Small intestine (tissue), 7 donors: ENCODE measurements around the gene SEPTIN11. TPM values are rescaled to one million over a fixed set of nuclear protein-coding genes. Genes with fewer than 3 reads are reported as not detected.

ENCODE experiments used
- DNase-seq, 2 donors: peaks; one replicate each; pipeline versions ENCODE4 v3.0.0 to v3.0.0-alpha.2; 2013
- FAIRE-seq: peaks from 2 replicates; lab custom pipeline; 2012; peaks lifted over from hg19 to GRCh38; lab: Jason Lieb, UNC
- H3K27ac ChIP-seq, 3 donors: one replicate each; pipeline ENCODE4 v1.5.1; 2013; ENCODE audit warnings: low read length in 2 of 3, mild to moderate bottlenecking in 2 of 3, control low read depth in 1 of 3, inconsistent platforms in 1 of 3, low read depth in 1 of 3, moderate library complexity in 1 of 3
- H3K27me3 ChIP-seq, 3 donors: one replicate each; pipeline ENCODE4 v1.6.1; 2013; ENCODE audit warnings: low read length in 3 of 3, inconsistent platforms in 1 of 3; ENCODE audit not compliant: control insufficient read depth in 3 of 3, insufficient read depth in 3 of 3
- H3K36me3 ChIP-seq, 3 donors: one replicate each; pipeline ENCODE4 v1.6.1; 2013; ENCODE audit warnings: low read length in 3 of 3, inconsistent platforms in 1 of 3, low read depth in 1 of 3, mild to moderate bottlenecking in 1 of 3, moderate library complexity in 1 of 3; ENCODE audit not compliant: control insufficient read depth in 3 of 3, insufficient read depth in 2 of 3
- H3K4me1 ChIP-seq, 3 donors: one replicate each; pipeline ENCODE4 v1.6.1; 2013; ENCODE audit warnings: low read length in 2 of 3, inconsistent platforms in 1 of 3, low read depth in 1 of 3, mild to moderate bottlenecking in 1 of 3, moderate library complexity in 1 of 3; ENCODE audit not compliant: control insufficient read depth in 3 of 3, insufficient read depth in 2 of 3
- H3K4me3 ChIP-seq, 3 donors: one replicate each; pipeline ENCODE4 v1.5.1; 2013; ENCODE audit warnings: low read length in 3 of 3, control low read depth in 1 of 3, inconsistent platforms in 1 of 3, low read depth in 1 of 3, mild to moderate bottlenecking in 1 of 3, moderate library complexity in 1 of 3
- H3K9me3 ChIP-seq, 2 donors: one replicate each; pipeline ENCODE4 v1.6.1; 2013; ENCODE audit warnings: low read depth in 1 of 2, low read length in 1 of 2; ENCODE audit not compliant: control insufficient read depth in 2 of 2, insufficient read depth in 1 of 2
- WGBS, 3 donors: extraction: QIAGEN DNeasy Blood & Tissue Kit; methylation state at CpG; one replicate each; pipeline ENCODE4 v1.1.7; 2013; 5-methylcytosine and 5-hydroxymethylcytosine counted together
- polyA plus RNA-seq, 4 donors: library from polyadenylated mRNA; stranded (reverse) in 3 of 4; unstranded in 1 of 4; fragments of 200-250 nt in 3 of 4; fragments of 120-200 nt in 1 of 4; gene quantifications; one replicate each; pipeline versions ENCODE4 v1.2.1 to v1.2.3, GENCODE V29; 2013
- donor health status: healthy with polysubstance abuse.
- donor health status: control.
- donor health status: control.
- donor health status: Bipolar disorder and iron deficiency.
- donor health status: healthy.

SEPTIN11 gene
- polyA plus RNA-seq, 4 donors: 19.0 to 56.0 (median 27.1) TPM

GRCh38 chr4:76996445-76996844 is 46.9 kb downstream of the SEPTIN11 start:
- no peak overlapping the region for H3K4me3 ChIP-seq
- no peaks in the 10 kb centered on the region for H3K27me3 ChIP-seq
- no peak for DNase-seq
- whole genome bisulfite sequencing, 3 donors: 95 to 100% (median 98%) methylated on average over 2 of the region's 2 CpGs
- no peak overlapping the region for H3K27ac ChIP-seq
- no peak for FAIRE-seq
- H3K9me3 ChIP-seq: no peaks in the 10 kb centered on the region
- H3K4me1 ChIP-seq: peaks cover 0 to 4% (median 0%) of the 10 kb centered on the region in 3 donors
- peaks cover 5 to 21% (median 12%) of the 10 kb centered on the region in 3 donors for H3K36me3 ChIP-seq

GRCh38 chr4:76997077-76997476 is 47.5 kb downstream of the SEPTIN11 start:
- WGBS, 3 donors: 83 to 100% (median 95%) methylated on average over 1 of the region's 1 CpG
- Histone ChIP-seq H3K27me3 (no peaks in the 10 kb centered on the region), H3K4me3 (no peak overlapping the region), H3K9me3 (no peaks in the 10 kb centered on the region), H3K27ac (no peak overlapping the region), H3K36me3 (peaks cover 5 to 21% (median 14%) of the 10 kb centered on the region in 3 donors), H3K4me1 (peaks cover 0 to 4% (median 0%) of the 10 kb centered on the region in 3 donors)
- no peak for FAIRE-seq
- no peak for DNase-seq

GRCh38 chr4:76997532-76997931 is 48.0 kb downstream of the SEPTIN11 start:
- H3K9me3 ChIP-seq: no peaks in the 10 kb centered on the region
- DNase-seq (no peak), FAIRE-seq (no peak)
- H3K27me3 ChIP-seq: no peaks in the 10 kb centered on the region
- H3K4me3 ChIP-seq: no peak overlapping the region
- no peak overlapping the region for H3K27ac ChIP-seq
- WGBS, 3 donors: 94 to 98% (median 98%) methylated on average over 5 of the region's 5 CpGs
- H3K4me1 ChIP-seq: peaks cover 0 to 4% (median 0%) of the 10 kb centered on the region in 3 donors
- H3K36me3 ChIP-seq: peaks cover 5 to 21% (median 14%) of the 10 kb centered on the region in 3 donors

- Histone ChIP-seq H3K27ac (no peak overlapping the region), H3K27me3 (no peaks in the 10 kb centered on the region), H3K9me3 (no peaks in the 10 kb centered on the region), H3K4me1 (peaks cover 0 to 4% (median 0%) of the 10 kb centered on the region in 3 donors), H3K4me3 (no peak overlapping the region), H3K36me3 (peaks cover 7 to 21% (median 13%) of the 10 kb centered on the region in 3 donors)
- DNase-seq: no peak
- FAIRE-seq: no peak
- WGBS, 3 donors: 80 to 91% (median 91%) methylated on average over 8 of the region's 8 CpGs
Measured at GRCh38 chr4:76998251-76998901, 48.8 kb downstream of the SEPTIN11 start.

Other genes with a start within 250 kb of the SEPTIN11 start
- 1 to 10 TPM; 5.1 to 7.3 (median 5.8) TPM for gene SOWAHB, start 51.6 kb upstream of the SEPTIN11 start, polyA plus RNA-seq
- 100 to 1,000 TPM in 3 of 4 donors, 10 to 100 TPM in 1; 78.9 to 261 (median 131) TPM for gene CCNI, start 126.2 kb downstream of the SEPTIN11 start, polyA plus RNA-seq
- gene CCNG2, start 207.5 kb downstream of the SEPTIN11 start, polyA plus RNA-seq: 100 to 1,000 TPM in 1 of 4 donors, 10 to 100 TPM in 2, 1 to 10 TPM in 1; 9.2 to 223 (median 12.0) TPM